SU-DHL-6 (cell line): ENCODE data around the gene ROBO2.

Source experiments
- CTCF ChIP-seq: fragments of 200-600 bp; sonication (generic); IDR thresholded peaks from one replicate; pipeline ENCODE4 v1.5.1; 2017; ENCODE audit warnings: antibody characterized with exemption, mild to moderate bottlenecking, low read length, moderate library complexity; ENCODE audit not compliant: insufficient read depth, poor library complexity, severe bottlenecking
- EZH2phosphoT487 ChIP-seq: fragments of 200-600 bp; sonication (generic), shearing (Covaris generic); conservative IDR thresholded peaks from 2 replicates; pipeline ENCODE4 v1.6.1; 2018; ENCODE audit warnings: mild to moderate bottlenecking, antibody characterized with exemption, low read length, moderate library complexity, mixed read lengths

GRCh38 chr3:77227567-77227966 lies 187.7 kb downstream of the ROBO2 start:
- no peak for TF ChIP-seq CTCF
- TF ChIP-seq EZH2phosphoT487: no peak
